Fibroblast of lung (primary cell): Measurements from ENCODE around the gene PRPSAP2.

Experiments
- EZH2 ChIP-seq: IDR thresholded peaks from 2 replicates; pipeline ENCODE4 v1.5.1; 2012; ENCODE audit warnings: low read length, control low read depth, mild to moderate bottlenecking; ENCODE audit errors: missing control alignments
- TF ChIP-seq, protein P1 (sequence below), 2 donors: IDR thresholded peaks in 1 of 2; conservative IDR thresholded peaks in 1 of 2; 1 replicate in 1 of 2; 2 replicates in 1 of 2; pipeline ENCODE4 v1.5.1; 2011 to 2012; ENCODE audit warnings: low read length in 2 of 2, control low read depth in 1 of 2, inconsistent platforms in 1 of 2, low read depth in 1 of 2, mild to moderate bottlenecking in 1 of 2

DNA sequence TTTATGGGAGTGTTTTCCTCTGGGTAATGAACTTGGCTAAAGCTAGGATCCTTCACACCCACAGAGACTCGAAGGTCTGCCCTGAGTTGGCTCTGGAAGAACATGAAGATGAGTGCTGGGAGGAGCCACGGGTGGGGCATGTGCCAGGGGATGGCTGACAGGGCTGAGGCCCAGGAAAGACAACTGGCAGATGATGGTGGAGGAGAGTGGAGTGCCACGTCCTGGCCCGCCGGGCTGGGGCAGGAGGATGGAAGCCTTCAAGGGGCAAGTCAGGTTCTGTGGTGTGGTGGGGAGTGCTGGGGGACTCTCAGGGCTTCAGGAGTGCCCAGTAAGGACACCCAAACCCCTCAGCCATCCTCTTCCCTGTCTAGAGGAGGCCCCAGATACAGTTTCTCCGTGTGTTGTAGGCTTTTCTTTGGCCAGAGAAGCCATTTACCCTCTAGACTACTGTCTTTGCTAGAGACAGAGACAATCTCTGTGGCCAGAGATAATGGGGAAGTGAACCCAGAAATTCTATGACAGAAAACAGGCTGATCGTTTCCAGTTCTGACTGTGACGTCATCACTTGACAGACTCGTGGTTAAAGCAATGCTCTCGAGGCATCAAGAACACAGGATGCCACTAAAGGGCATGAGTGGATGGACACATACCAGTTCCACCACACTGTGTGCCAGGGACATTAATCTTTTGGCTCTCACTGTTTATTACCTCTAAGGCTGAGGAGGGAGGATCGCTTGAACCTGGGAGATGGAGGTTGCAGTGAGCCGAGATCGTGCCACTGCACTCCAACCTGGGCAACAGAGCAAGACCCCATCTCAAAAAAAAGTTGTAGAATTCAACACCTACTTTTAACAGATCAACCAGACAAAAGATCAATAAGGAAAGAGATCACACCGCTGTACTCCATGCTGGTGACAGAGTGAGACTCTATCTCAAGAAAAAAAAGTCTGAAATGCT, 75.4 kb downstream of the PRPSAP2 start:
- TF ChIP-seq, protein P1, sequence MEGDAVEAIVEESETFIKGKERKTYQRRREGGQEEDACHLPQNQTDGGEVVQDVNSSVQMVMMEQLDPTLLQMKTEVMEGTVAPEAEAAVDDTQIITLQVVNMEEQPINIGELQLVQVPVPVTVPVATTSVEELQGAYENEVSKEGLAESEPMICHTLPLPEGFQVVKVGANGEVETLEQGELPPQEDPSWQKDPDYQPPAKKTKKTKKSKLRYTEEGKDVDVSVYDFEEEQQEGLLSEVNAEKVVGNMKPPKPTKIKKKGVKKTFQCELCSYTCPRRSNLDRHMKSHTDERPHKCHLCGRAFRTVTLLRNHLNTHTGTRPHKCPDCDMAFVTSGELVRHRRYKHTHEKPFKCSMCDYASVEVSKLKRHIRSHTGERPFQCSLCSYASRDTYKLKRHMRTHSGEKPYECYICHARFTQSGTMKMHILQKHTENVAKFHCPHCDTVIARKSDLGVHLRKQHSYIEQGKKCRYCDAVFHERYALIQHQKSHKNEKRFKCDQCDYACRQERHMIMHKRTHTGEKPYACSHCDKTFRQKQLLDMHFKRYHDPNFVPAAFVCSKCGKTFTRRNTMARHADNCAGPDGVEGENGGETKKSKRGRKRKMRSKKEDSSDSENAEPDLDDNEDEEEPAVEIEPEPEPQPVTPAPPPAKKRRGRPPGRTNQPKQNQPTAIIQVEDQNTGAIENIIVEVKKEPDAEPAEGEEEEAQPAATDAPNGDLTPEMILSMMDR (conservative IDR thresholded peaks at IDR 0.05 in 1 of 2, IDR thresholded peaks at IDR 0.05 in 1 of 2; ENCODE audit: low read depth in 1 of 2, low read length in 2 of 2) = no peak
- TF ChIP-seq EZH2 = no peak
